PC-3 (cell line): ENCODE measurements around the gene RSPO4. TPM values are rescaled to one million over a fixed set of nuclear protein-coding genes. Genes with fewer than 3 reads are reported as not detected.

Source experiments
- ATAC-seq: fragments of 200-7000 bp; cut with Tn5 transposase; 2 replicates; pipeline ENCODE4 v1.9.1; 2020; ENCODE audit warnings: mild to moderate bottlenecking, moderate library complexity
- BruUV-seq: library from RNA; stranded (reverse); fragments of 400-500 nt; replicated peaks from 2 replicates; lab custom pipeline; 2021; lab: Mats Ljungman, UMichigan
- CTCF ChIA-PET: fragments of 300-600 bp; sonication (Branson Sonifier 250); formaldehyde crosslinking; loops from one replicate; lab custom pipeline; 2022; ENCODE audit warnings: antibody characterized with exemption; lab: Charles Lee
- POLR2A ChIA-PET: fragments of 300-600 bp; sonication (Branson Sonifier 250); formaldehyde crosslinking; loops from one replicate; lab custom pipeline; 2022; ENCODE audit warnings: antibody characterized with exemption; ENCODE audit not compliant: unreplicated experiment; lab: Charles Lee
- DNase-seq: peaks from one replicate; pipeline ENCODE4 v3.0.0-alpha.2; 2015
- H2AFZ ChIP-seq: fragments of 300-600 bp; sonication (generic); 2 replicates; pipeline ENCODE4 v1.6.0; 2016; ENCODE audit warnings: antibody characterized with exemption, low read length
- H3F3A ChIP-seq: fragments of 300-600 bp; sonication (generic); one replicate; pipeline ENCODE4 v1.6.0; 2017; ENCODE audit warnings: antibody characterized with exemption, low read length, control low read depth, mild to moderate bottlenecking; ENCODE audit not compliant: unreplicated experiment
- H3K27ac ChIP-seq: fragments of 300-600 bp; sonication (generic); 2 replicates; pipeline ENCODE4 v1.5.1; 2016; ENCODE audit warnings: mild to moderate bottlenecking, low read length
- H3K27me3 ChIP-seq: fragments of 300-600 bp; sonication (generic); 2 replicates; pipeline ENCODE4 v1.6.1; 2016; ENCODE audit warnings: low read length, mixed read lengths
- H3K36me3 ChIP-seq: fragments of 300-600 bp; sonication (generic); 2 replicates; pipeline ENCODE4 v1.6.1; 2016; ENCODE audit warnings: low read depth, mixed run types, low read length, mixed read lengths
- H3K4me1 ChIP-seq: fragments of 300-600 bp; sonication (generic); 2 replicates; pipeline ENCODE4 v1.5.1; 2016; ENCODE audit warnings: low read length; ENCODE audit not compliant: insufficient read depth
- H3K4me2 ChIP-seq: fragments of 300-600 bp; sonication (generic); 2 replicates; pipeline ENCODE4 v1.6.0; 2016; ENCODE audit warnings: low read length
- H3K4me3 ChIP-seq: fragments of 300-600 bp; sonication (generic); 2 replicates; pipeline ENCODE4 v1.5.1; 2016; ENCODE audit warnings: mild to moderate bottlenecking, low read length, mixed read lengths
- H3K79me2 ChIP-seq: fragments of 300-600 bp; sonication (generic); 2 replicates; pipeline ENCODE4 v1.6.1; 2017; ENCODE audit warnings: low read length, mixed read lengths
- H3K9ac ChIP-seq: fragments of 300-600 bp; sonication (generic); 2 replicates; pipeline ENCODE4 v1.6.0; 2016; ENCODE audit warnings: mild to moderate bottlenecking, low read length
- H3K9me2 ChIP-seq: fragments of 300-600 bp; sonication (generic); replicated peaks from 2 replicates; pipeline ENCODE4 v1.6.1; 2016; ENCODE audit warnings: mixed run types, low read length, mixed read lengths
- H3K9me3 ChIP-seq: fragments of 300-600 bp; sonication (generic); 2 replicates; pipeline ENCODE4 v1.6.1; 2016; ENCODE audit warnings: low read length, mixed read lengths
- H4K20me1 ChIP-seq: fragments of 300-600 bp; sonication (generic); 2 replicates; pipeline ENCODE4 v1.6.1; 2016; ENCODE audit warnings: low read length, mixed read lengths
- EZH2 ChIP-seq: fragments of 300-600 bp; sonication (generic); IDR thresholded peaks from one replicate; pipeline ENCODE4 v1.6.1; 2017; ENCODE audit warnings: antibody characterized with exemption, mild to moderate bottlenecking, low read length; ENCODE audit not compliant: unreplicated experiment
- EZH2phosphoT487 ChIP-seq: fragments of 300-600 bp; sonication (generic); IDR thresholded peaks from 2 replicates; pipeline ENCODE4 v1.6.1; 2018; ENCODE audit warnings: mild to moderate bottlenecking, antibody characterized with exemption, low read length, borderline replicate concordance
- intact Hi-C: fragments of 100-400 bp; cut with micrococcal nuclease; formaldehyde crosslinking; loops from 2 replicates; pipeline ENCODE4 v1.9.0; 2023
- total RNA-seq: library from RNA; depleted of rRNA; stranded (reverse); fragments of >200 nt; gene quantifications from 2 replicates; pipeline ENCODE4 v1.2.3, GENCODE V29; 2014
- TF ChIP-seq, protein P1 (sequence below): fragments of 300-600 bp; sonication (generic); conservative IDR thresholded peaks from 2 replicates; pipeline ENCODE4 v1.5.1; 2017; ENCODE audit warnings: antibody characterized with exemption, low read depth, mild to moderate bottlenecking, low read length

RSPO4 gene
- total RNA-seq, 1 experiment from 2014 or later: not detected

- no peak overlapping the region for H3K4me2 ChIP-seq
- no peak overlapping the region for H3K27ac ChIP-seq
- ATAC-seq: no peak
- ChIA-PET CTCF (no interaction called here), POLR2A (no interaction called here)
- H3K4me3 ChIP-seq: no peak overlapping the region
- DNase-seq: no peak
- no peaks in the 10 kb centered on the region for H3F3A ChIP-seq
- no peak overlapping the region for H3K9ac ChIP-seq
- peaks cover 40% of the 10 kb centered on the region for H3K27me3 ChIP-seq
- TF ChIP-seq EZH2phosphoT487 (no peak), EZH2 (no peak)
- TF ChIP-seq, protein P1, sequence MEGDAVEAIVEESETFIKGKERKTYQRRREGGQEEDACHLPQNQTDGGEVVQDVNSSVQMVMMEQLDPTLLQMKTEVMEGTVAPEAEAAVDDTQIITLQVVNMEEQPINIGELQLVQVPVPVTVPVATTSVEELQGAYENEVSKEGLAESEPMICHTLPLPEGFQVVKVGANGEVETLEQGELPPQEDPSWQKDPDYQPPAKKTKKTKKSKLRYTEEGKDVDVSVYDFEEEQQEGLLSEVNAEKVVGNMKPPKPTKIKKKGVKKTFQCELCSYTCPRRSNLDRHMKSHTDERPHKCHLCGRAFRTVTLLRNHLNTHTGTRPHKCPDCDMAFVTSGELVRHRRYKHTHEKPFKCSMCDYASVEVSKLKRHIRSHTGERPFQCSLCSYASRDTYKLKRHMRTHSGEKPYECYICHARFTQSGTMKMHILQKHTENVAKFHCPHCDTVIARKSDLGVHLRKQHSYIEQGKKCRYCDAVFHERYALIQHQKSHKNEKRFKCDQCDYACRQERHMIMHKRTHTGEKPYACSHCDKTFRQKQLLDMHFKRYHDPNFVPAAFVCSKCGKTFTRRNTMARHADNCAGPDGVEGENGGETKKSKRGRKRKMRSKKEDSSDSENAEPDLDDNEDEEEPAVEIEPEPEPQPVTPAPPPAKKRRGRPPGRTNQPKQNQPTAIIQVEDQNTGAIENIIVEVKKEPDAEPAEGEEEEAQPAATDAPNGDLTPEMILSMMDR: no peak
- H3K79me2 ChIP-seq: no peaks in the 10 kb centered on the region
- no peaks in the 10 kb centered on the region for H3K36me3 ChIP-seq
- intact Hi-C loops: no loop called here
- H4K20me1 ChIP-seq: no peaks in the 10 kb centered on the region
- H2AFZ ChIP-seq: no peak overlapping the region
- no peaks in the 10 kb centered on the region for H3K9me2 ChIP-seq
- H3K4me1 ChIP-seq: no peaks in the 10 kb centered on the region
- no TSS peak for BruUV-seq
- H3K9me3 ChIP-seq: no peaks in the 10 kb centered on the region
Measured at GRCh38 chr20:919491-919916, 82.6 kb downstream of the RSPO4 start.

GRCh38 chr20:917416-917815 is 84.7 kb downstream of the RSPO4 start:
- ATAC-seq (no peak), DNase-seq (no peak)
- Histone ChIP-seq H3K9me3 (no peaks in the 10 kb centered on the region), H3K27me3 (peaks cover 57% of the 10 kb centered on the region), H2AFZ (no peak overlapping the region), H3K9ac (no peak overlapping the region), H3K4me2 (no peak overlapping the region), H3K4me1 (no peaks in the 10 kb centered on the region), H3K79me2 (no peaks in the 10 kb centered on the region), H4K20me1 (no peaks in the 10 kb centered on the region), H3K36me3 (no peaks in the 10 kb centered on the region), H3K27ac (no peak overlapping the region), H3K9me2 (no peaks in the 10 kb centered on the region), H3F3A (no peaks in the 10 kb centered on the region), H3K4me3 (no peak overlapping the region)
- intact Hi-C loops: no loop called here
- POLR2A ChIA-PET: no interaction called here
- BruUV-seq: no TSS peak
- TF ChIP-seq, protein P1: no peak
- TF ChIP-seq EZH2 (no peak), EZH2phosphoT487 (no peak)
- CTCF ChIA-PET: no interaction called here

DNA sequence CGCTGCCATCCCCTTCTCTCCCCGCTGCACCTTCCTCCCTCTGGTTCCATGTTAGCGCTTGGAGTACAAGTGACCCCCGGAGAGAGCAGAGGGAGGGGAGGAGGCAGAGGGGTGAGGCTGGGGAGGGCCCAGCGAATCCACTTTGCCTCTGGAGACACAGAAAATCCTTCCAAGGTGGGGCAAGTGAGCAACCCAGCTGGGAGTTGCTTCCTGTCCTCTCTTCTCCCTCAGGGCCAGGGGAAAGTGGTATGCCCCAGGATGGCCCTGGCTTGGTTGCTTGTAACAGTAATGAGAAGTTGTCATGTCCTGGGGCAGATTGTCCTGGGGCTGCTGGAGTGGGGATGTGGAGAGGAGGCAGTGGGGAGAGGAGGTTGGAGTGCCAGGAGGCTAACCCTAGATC is 85.3 kb downstream of the RSPO4 start:
- peaks cover 62% of the 10 kb centered on the region for H3K27me3 ChIP-seq
- no peaks in the 10 kb centered on the region for H3K9me2 ChIP-seq
- H3K4me3 ChIP-seq: no peak overlapping the region
- no peak overlapping the region for H3K4me2 ChIP-seq
- no peaks in the 10 kb centered on the region for H4K20me1 ChIP-seq
- intact Hi-C loops: no loop called here
- ATAC-seq (no peak), DNase-seq (no peak)
- no peak overlapping the region for H3K27ac ChIP-seq
- CTCF ChIA-PET: no interaction called here
- TF ChIP-seq EZH2: no peak
- TF ChIP-seq, protein P1: no peak
- TF ChIP-seq EZH2phosphoT487: no peak
- H2AFZ ChIP-seq: no peak overlapping the region
- BruUV-seq: no TSS peak
- H3K79me2 ChIP-seq: no peaks in the 10 kb centered on the region
- POLR2A ChIA-PET: no interaction called here
- H3K9ac ChIP-seq: no peak overlapping the region
- no peaks in the 10 kb centered on the region for H3K9me3 ChIP-seq
- no peaks in the 10 kb centered on the region for H3K4me1 ChIP-seq
- no peaks in the 10 kb centered on the region for H3F3A ChIP-seq
- H3K36me3 ChIP-seq: no peaks in the 10 kb centered on the region
